Suppressor macrophage (primary cell): ENCODE results near the gene ZFAND2B.

Experiments
- DNase-seq, 4 experiments: peaks; one replicate each; pipeline ENCODE4 v3.0.0-alpha.2; 2020 to 2022
- total RNA-seq, 17 experiments: gene quantifications; one replicate each; lab custom pipeline; 2026; ENCODE audit warnings: mixed read lengths in 6 of 17, inconsistent platforms in 3 of 17; lab: John Stamatoyannopoulos, UW

ZFAND2B gene, protein sequence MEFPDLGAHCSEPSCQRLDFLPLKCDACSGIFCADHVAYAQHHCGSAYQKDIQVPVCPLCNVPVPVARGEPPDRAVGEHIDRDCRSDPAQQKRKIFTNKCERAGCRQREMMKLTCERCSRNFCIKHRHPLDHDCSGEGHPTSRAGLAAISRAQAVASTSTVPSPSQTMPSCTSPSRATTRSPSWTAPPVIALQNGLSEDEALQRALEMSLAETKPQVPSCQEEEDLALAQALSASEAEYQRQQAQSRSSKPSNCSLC
- 3.4 to 20.2 (median 11.3) reads per million in 17 experiments for total RNA-seq

DNA sequence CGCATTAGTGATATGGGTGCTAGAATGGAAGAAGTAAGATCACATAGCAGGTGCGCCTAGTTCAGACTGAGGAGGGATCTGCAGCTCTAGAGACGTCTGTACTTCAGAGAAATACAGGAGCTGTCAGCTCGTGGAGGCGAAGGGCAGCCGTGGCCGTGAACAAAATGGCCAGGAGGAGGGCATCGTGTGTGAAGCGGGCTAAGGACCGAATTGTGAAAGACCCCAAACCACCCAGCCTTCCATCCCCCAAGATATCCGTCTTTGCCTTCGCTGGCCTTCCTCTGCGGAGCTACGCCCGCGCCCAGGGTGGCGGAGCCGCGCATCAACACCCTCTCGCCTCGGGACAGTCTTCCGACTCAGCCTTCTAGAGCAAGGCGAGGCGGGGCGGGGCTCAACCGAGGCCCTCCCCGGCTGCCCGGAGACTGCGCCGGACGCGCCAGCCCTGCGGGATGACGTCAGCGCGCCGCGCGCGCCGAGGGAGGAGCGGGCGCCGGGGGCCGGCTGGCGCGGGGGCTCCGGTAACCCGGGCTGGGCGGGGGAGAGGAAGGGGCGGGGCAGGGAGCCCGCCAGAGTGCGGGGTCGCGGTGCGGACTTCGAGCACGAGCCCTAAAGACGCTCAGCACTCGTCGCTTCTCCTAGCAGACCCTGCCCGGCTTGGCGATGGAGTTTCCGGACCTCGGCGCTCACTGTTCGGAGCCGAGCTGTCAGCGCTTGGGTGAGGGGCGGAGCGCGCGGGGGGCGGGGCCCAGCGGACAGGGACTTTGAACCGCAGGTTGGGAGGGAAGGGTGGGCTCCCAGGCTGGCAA, at the start of gene ZFAND2B:
Gene ZFAND2B, plus strand, starts transcription at position 455 of the 806 bp plus-strand sequence. Its CDS starts 206 bp downstream, at position 661.
- peak; percentile 97 to 99 (median 98) for DNase-seq

DNA sequence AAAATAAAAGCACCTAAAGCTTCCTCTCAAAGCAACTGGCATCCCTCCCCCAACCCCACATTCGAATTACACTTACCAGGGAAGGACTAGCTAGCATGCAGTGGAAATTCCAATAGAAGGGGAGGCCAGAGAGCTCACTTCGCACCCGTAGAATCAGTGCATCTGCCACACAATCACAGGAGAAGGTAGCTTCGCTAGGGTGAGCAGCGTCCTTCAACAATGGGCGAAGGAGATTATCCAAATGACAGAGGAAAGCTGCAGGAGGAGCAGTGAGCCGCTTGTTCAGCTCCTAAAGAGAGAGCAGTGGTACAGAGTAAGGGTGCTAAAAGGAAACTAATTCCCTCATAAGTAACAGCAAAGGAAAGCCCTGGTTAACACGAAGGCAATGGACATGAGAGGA, 49.2 kb upstream of the ZFAND2B start:
- DNase-seq: no peak

- no peak for DNase-seq
These were observed 48.6 kb upstream of the ZFAND2B start for GRCh38 chr2:219158025-219158424.

DNA sequence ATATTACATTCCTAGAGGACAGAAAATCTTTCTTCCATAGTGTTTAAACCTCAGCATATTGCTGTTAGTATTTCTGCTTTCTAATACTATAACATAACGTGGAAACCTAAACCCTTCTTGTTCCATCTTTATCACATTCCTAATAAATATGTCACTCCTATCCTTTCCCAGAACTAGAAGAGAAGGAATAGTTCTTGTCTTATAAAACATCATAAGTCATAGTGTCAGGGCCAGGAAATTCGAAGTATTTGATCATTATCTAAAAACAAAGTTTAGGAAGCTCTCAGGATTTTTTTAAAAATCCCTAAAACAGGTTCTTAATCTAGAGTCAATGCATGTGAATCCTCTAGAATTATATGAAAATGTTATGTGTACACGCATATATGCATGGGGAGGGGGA, 48.0 kb upstream of the ZFAND2B start:
- no peak for DNase-seq

DNA sequence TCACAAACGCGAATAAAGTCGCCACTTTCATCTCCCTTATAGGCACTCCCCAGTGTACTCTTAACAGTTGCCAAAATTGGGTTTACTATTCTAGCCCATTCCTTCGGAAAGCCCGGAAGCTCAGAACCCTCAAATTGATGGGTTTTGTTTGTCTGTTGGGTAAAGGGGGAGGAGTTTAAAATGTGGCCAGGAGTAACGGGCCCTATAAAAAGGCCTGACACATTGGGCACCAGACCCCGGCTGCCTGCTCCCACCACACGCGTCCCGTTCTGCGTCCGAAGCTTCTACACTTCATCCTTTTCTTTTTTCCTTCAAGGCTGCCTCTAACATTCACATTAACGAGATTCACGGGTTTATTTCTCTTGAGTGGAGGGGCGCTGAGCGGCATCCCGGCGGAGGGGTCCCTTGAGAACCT, 46.8 kb upstream of the ZFAND2B start:
- peak in 1 of 4 experiments; percentile 10 for DNase-seq

DNA sequence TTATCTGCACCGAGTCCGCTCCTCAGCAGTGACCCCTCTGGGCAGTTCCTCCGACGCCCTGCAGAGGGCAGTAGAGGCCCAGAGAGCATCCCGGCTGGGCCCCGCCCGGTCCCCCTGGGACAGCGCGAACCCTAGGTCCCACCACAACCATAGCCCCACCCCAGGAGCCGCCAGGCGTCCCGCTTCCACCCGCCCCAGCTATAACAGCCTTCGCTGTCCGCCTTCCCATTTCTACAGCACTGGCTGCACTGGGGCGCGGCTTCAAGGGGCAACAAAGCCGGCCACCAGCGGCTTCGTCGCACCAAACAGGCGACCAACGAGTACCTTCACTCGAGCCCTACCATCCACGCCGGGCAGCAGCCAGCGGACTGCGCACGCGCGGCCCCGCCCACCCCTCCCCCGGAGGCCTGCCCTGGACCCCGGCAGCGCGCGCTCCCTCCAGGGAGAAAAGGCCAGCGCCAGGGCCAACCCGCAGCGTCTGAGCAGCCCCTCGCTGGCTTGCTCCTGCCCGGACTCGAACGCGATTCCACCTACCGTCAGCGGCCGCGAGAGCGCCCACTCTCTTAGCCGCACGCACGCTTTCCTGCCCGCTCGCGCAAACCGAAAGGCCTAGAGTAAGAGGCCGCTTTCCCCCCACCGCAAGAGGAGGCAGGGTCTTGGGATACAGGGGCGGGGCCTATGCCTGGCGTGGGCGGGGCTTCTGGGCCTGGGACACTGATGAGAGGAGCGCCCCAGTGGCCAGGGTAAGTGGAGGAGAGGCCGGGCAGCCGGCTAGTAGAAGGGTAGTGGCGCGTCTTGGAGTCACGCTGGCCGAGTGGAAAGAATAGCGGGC, 46.2 kb upstream of the ZFAND2B start, which contains the start of gene NHEJ1:
Gene NHEJ1, minus strand, starts transcription at position 630 of the 832 bp plus-strand sequence. CDS start 2,453 bp downstream, outside the sequence.
- DNase-seq: peak; percentile 96 to 98 (median 97)

- no peak for DNase-seq
These were observed 45.5 kb upstream of the ZFAND2B start for GRCh38 chr2:219161097-219161496.

DNA sequence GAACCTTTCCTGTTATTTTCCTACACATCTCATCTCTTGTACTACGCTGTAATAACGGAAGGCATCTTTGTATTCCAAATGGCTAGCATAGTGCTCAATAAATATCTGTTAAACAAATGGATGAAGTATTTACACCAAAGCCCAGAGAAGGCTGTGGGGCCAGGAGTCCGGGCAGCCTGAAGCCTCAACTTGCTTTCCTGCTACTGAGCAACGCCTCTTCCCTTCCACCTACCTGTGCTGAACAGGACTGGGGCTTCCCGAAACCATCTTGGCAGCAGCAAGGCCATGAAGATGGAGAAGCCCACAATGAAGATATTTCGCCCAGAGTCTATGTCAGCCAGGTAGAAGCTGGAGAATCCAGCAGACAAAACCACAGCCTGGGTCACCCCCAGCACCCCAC, 43.4 kb upstream of the ZFAND2B start:
- no peak for DNase-seq

GRCh38 chr2:219165058-219165911, 41.3 kb upstream of the ZFAND2B start:
- DNase-seq: no peak

DNA sequence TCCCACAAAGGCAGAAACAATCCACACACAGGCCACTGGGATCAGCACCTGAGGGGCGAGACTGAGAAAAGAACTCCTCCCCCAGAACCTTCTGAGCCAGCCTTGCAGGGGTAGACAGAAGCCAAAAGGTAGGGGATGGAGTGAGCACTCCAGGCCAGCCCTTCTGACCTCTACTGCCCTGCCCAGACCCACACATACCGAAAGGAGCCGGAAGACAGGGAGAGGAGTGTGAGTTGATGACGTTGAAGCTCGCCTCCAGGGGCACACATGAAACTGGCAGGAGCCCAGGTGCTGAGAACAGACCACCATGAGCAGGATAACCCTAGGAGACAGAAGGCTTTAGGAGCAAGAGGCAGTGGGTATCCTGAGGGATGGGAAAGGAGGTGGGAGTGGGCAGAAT, 38.6 kb upstream of the ZFAND2B start:
- DNase-seq: no peak

GRCh38 chr2:219168526-219168925, 38.1 kb upstream of the ZFAND2B start:
- DNase-seq: peak in 3 of 4 experiments; percentile 12 to 36 (median 29)

- DNase-seq: no peak
These were observed 37.6 kb upstream of the ZFAND2B start for GRCh38 chr2:219168932-219169331.

DNA sequence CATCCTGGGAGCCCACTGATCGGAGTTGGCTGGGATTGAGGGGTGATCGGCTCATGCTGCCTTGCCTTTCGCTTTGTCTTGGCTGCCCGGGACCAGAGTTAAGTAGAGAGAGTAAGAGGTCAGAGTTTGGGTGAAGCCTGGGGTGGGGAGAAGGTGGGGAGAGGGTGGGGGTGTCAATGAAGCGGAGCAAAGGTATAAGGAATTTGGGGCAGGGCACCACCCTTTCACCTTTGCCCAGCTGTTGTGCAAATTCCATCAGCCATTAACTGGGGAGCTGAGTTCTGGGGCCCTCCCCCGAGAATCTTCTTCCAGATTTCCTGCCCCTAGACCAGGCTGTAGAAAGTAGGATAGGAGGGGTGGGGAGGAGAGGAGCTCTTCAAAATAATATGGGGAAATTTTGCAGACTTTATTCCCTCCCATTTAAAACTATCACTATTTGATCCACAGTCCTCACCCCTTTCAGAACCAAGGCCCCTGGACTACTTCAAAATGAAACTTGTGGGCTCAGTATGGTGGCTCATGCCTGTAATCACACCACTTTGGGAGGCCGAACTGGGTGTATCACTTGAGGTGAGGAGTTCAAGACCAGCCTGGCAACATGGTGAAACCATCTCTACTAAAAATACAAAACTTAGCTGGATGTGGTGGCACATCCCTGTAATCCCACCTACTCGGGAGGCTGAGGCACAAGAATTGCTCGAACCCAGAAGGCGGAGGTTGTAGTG, 36.5 kb upstream of the ZFAND2B start, which contains the start of gene SLC23A3:
Gene SLC23A3, minus strand, starts transcription at position 100 of the 725 bp plus-strand sequence. Its CDS starts 45 bp downstream, at position 55.
- no peak for DNase-seq

DNA sequence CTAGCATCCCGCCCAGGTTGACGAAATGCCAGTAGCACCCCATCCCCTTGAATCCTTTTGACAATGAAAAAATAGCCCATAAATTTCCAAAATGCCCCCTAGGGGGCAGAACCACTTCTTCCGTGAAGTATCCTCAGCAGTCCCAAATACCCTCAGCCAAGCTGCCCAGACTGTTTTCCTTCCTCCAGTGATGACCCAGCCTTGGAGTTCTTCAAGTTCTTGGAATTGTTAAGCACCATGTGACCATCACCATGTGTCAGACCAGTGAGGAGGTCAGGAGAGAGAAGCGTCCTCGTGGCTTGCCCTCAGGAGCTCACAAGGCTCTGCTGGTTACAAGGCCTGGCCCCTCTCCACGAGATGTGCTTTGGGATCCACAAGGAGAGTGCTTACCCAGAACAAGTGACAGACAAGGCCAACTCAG, 35.3 kb upstream of the ZFAND2B start:
- DNase-seq: peak; percentile 61 to 70 (median 64)

- DNase-seq: no peak
These were observed 34.1 kb upstream of the ZFAND2B start for GRCh38 chr2:219172231-219173154.

DNA sequence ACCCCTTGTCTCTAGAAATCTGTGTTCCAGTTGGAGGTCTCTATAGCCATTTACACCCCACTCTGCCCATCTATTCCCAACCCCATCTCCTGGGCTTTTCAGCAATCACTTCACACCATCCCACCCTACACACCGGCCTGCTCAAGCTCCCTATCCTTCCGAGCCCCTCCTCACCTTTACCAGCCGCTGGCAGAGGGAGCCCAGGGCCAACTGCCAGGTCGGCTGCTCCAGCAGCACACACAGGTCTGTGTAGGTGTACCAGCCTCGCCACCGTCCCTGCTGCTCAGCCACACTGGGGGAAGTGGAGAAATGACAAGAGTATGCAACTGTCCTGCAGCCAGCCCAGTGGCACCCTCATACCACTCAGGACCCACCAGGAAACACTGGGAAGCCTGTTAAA, 33.4 kb upstream of the ZFAND2B start:
- no peak for DNase-seq

- DNase-seq: no peak
These were observed 32.4 kb upstream of the ZFAND2B start for GRCh38 chr2:219174146-219174545.

DNA sequence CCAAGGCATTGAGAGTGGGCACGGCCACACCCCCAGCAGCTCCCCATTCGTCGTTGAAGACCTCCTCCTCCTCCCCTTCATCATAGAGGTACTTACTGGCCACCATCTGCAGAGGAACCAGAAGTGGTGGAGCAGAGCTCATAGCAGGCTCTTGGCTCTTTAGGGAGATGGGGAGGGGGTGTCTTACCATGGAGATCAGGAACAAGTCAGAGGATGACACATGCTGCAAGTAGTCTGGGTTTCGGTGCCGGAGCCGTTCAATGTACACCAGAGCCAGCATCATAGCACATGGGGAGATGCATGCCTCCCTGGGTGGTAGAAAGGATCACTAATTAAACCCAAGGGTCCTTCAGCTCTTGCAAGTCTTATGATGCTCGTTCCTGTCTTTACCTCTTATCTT, 31.8 kb upstream of the ZFAND2B start:
- DNase-seq: no peak

- DNase-seq: no peak
These were observed 31.1 kb upstream of the ZFAND2B start for GRCh38 chr2:219175486-219175885.
